ENCODE measurements around the gene CDH2.

DNA sequence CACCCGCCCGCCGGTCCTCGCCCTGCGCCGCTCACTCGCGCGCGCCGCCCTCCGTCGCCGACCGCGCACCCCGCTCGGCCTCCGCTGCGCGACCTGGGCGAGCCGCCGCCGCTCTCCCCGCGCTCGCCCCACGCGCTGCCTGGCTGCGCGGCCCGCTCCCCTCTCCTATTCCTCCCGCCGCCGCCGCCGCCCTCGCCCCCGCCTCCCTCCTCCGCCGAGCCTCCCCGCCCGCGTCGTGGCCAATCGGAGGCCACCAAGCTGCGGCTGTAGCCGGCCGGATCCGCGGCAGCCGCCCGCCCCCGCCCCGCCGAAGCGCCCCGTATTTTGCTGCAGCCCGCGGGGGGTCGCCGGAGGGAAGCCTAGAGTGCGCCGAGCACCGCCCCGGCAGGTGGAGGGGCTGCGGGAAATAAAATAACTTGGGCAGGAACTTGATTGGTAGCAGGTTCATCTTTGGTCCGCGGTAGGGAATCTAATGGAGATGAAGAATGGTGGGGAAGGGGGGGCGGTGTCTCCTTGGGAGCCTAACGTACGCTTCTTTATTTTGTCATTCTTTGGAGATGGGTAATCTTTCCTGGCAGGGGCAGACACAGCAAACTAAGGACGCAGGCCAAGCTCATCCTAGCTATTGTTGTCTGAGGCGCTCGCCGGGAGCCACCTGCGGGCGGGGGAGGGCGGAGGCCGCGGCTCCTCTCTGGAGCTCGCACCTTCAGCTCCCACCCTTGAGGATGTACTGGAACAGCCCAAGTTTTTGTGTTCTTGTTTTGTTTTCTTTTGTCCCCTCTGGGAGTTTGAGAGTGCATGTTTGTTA, 1.1 kb upstream of the CDH2 start:
- no peak for TF ChIP-seq EZH2 (IDR thresholded peaks at IDR 0.05; ENCODE audit: borderline replicate concordance, insufficient read depth, low read length, poor library complexity, severe bottlenecking)
- TF ChIP-seq RAD21 (conservative IDR thresholded peaks at IDR 0.05) = peak; percentile 64
- peak; percentile 41 for TF ChIP-seq CTCF (IDR thresholded peaks at IDR 0.05; ENCODE audit: poor library complexity, severe bottlenecking)
- TF ChIP-seq SMC3 (conservative IDR thresholded peaks at IDR 0.05; ENCODE audit: poor library complexity) = peak; percentile 63
- peak; percentile 53 for TF ChIP-seq POLR2AphosphoS5 (IDR thresholded peaks at IDR 0.05)
- no peak for TF ChIP-seq TAF1 (IDR thresholded peaks at IDR 0.05; ENCODE audit: low read depth)
- peak; percentile 58 for TF ChIP-seq EP300 (conservative IDR thresholded peaks at IDR 0.05; ENCODE audit: poor library complexity, severe bottlenecking)
- no peak for TF ChIP-seq REST (IDR thresholded peaks at IDR 0.05; ENCODE audit: borderline replicate concordance)
